HuH-7 (cell line): Measurements from ENCODE around the gene CIC.
"Not testable (repeated sequence)": the region's sequence is repeated elsewhere in the genome, so short reads cannot be mapped to it uniquely, and the experiment has no call there.

Experiments
- DNase-seq: peaks from one replicate; pipeline ENCODE4 v3.0.0; 2011; ENCODE audit warnings: low spot score

CIC gene

GRCh38 chr19:42313096-42313839 lies 44.2 kb downstream of the CIC start, which contains the start of gene TMEM145:
Gene TMEM145, plus strand, starts transcription at chr19:42313309. Its CDS starts 68 bp downstream, at chr19:42313377.
- peak; percentile 93 for DNase-seq

- no peak for DNase-seq
Observed at GRCh38 chr19:42313840-42314755, 45.0 kb downstream of the CIC start.

GRCh38 chr19:42315024-42315423 lies 46.0 kb downstream of the CIC start:
- no peak for DNase-seq

GRCh38 chr19:42316223-42317211 lies 47.5 kb downstream of the CIC start:
- DNase-seq, result no peak

- no peak for DNase-seq
Observed at GRCh38 chr19:42317535-42317934, 48.5 kb downstream of the CIC start.

- no peak for DNase-seq
Observed at GRCh38 chr19:42322305-42322704, 53.3 kb downstream of the CIC start.

- no peak for DNase-seq
Observed at GRCh38 chr19:42323473-42323851, 54.4 kb downstream of the CIC start.

GRCh38 chr19:42323852-42324654 lies 55.0 kb downstream of the CIC start:
- no peak for DNase-seq

- no peak for DNase-seq
Observed at GRCh38 chr19:42324655-42325307, 55.7 kb downstream of the CIC start.

GRCh38 chr19:42325308-42325895 lies 56.4 kb downstream of the CIC start, which contains the start of gene MEGF8:
Gene MEGF8, plus strand, starts transcription at chr19:42325635. Its CDS starts 609 bp downstream, at chr19:42326244.
- peak; percentile 99 for DNase-seq

GRCh38 chr19:42325896-42326771 lies 57.1 kb downstream of the CIC start:
- peak; percentile 52 for DNase-seq

GRCh38 chr19:42326969-42327368 lies 57.9 kb downstream of the CIC start:
- no peak for DNase-seq

GRCh38 chr19:42327381-42327780 lies 58.3 kb downstream of the CIC start:
- DNase-seq, result no peak

- DNase-seq, result no peak
Observed at GRCh38 chr19:42328106-42328505, 59.1 kb downstream of the CIC start.

GRCh38 chr19:42328854-42329253 lies 59.8 kb downstream of the CIC start:
- DNase-seq, result no peak

- DNase-seq, result no peak
Observed at GRCh38 chr19:42330241-42330711, 61.2 kb downstream of the CIC start.

GRCh38 chr19:42331333-42331732 lies 62.3 kb downstream of the CIC start:
- DNase-seq, result not testable (repeated sequence)

- DNase-seq, result no peak
Observed at GRCh38 chr19:42332059-42332458, 63.0 kb downstream of the CIC start.

GRCh38 chr19:42333018-42333417 lies 64.0 kb downstream of the CIC start:
- no peak for DNase-seq
